PFSK-1 (cell line): ENCODE data around the gene KDM5C.

Source experiments
- FOXP2 ChIP-seq: optimal IDR thresholded peaks from 2 replicates; pipeline ENCODE3; 2011; ENCODE audit warnings: borderline replicate concordance, control low read depth, inconsistent platforms; ENCODE audit not compliant: insufficient read depth; ENCODE audit errors: extremely low read length, extremely low read depth
- POLR2AphosphoS5 ChIP-seq: IDR thresholded peaks from 2 replicates; pipeline ENCODE4 v1.6.1; 2012; ENCODE audit warnings: low read depth, mild to moderate bottlenecking, control low read depth, low read length, moderate library complexity
- REST ChIP-seq, 2 experiments: IDR thresholded peaks; 2 replicates each; pipeline versions ENCODE4 v1.6.1 to v1.8.0; 2011 to 2012; ENCODE audit warnings: low read depth in 2 of 2, low read length in 2 of 2, control low read depth in 1 of 2, inconsistent platforms in 1 of 2, mild to moderate bottlenecking in 1 of 2, moderate library complexity in 1 of 2; ENCODE audit not compliant: insufficient read depth in 1 of 2
- SIN3A ChIP-seq: IDR thresholded peaks from 2 replicates; pipeline ENCODE4 v1.6.1; 2012; ENCODE audit warnings: mild to moderate bottlenecking, low read length, moderate library complexity, borderline replicate concordance; ENCODE audit not compliant: insufficient read depth
- TAF1 ChIP-seq: IDR thresholded peaks from 2 replicates; pipeline ENCODE4 v1.6.1; 2012; ENCODE audit warnings: low read length, control low read depth, borderline replicate concordance; ENCODE audit not compliant: insufficient read depth

Gene KDM5C

DNA sequence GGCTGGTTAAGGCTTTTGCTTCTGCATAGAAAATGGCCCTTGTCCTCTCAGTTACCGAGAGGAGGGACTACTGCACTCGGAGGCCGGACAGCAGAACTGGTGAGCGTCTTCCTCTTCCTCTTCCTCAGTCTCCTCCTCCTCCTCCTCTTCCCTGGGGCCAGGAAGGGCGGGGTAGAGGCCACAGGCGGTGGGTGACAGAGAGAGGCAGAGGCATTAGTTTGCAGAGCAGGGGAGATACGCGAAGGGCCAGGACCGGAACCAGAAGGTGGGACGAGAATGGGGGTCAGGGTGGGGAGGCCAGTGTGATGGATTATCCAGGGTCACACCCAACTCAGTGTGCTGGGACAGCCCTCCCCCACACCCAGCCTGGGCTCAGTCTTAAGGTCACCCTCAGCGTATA, 41.9 kb upstream of the KDM5C start:
- TF ChIP-seq TAF1 (no peak), REST (IDR thresholded peaks at IDR 0.05; ENCODE audit: insufficient read depth in 1 of 2, low read depth in 2 of 2, low read length in 2 of 2) (no peak), POLR2AphosphoS5 (no peak), FOXP2 (no peak), SIN3A (no peak)

- TF ChIP-seq SIN3A: no peak
- TF ChIP-seq TAF1: no peak
- no peak for TF ChIP-seq POLR2AphosphoS5
- TF ChIP-seq FOXP2: no peak
- no peak for TF ChIP-seq REST (IDR thresholded peaks at IDR 0.05; ENCODE audit: insufficient read depth in 1 of 2, low read depth in 2 of 2, low read length in 2 of 2)
These were observed 41.0 kb upstream of the KDM5C start for GRCh38 chrX:53265771-53266574.

DNA sequence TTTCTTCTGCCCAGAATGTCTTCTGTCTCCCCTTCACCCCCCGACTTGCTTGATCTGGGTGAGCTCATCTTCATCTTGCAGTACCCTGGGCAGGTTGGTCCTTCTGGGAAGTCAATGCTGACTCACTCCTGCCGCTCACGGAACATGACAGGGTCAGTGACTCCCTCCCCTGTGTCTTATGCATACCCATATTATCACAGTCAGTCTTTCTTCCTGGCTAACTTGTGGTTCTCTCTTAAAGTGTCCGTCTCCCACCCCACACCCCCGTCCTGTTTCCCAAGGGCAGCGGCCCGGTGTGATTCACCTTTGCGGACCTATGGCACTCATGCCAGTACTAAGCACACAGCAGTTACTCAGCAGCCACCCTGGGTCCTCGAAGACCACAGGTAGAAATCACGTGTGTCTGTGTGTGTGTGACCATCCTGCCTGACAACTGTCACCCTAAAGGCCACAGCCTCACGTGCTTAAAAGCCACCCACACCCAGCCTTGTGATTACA, 38.6 kb upstream of the KDM5C start:
- TF ChIP-seq REST (IDR thresholded peaks at IDR 0.05; ENCODE audit: insufficient read depth in 1 of 2, low read depth in 2 of 2, low read length in 2 of 2) (no peak), TAF1 (no peak), POLR2AphosphoS5 (no peak)

DNA sequence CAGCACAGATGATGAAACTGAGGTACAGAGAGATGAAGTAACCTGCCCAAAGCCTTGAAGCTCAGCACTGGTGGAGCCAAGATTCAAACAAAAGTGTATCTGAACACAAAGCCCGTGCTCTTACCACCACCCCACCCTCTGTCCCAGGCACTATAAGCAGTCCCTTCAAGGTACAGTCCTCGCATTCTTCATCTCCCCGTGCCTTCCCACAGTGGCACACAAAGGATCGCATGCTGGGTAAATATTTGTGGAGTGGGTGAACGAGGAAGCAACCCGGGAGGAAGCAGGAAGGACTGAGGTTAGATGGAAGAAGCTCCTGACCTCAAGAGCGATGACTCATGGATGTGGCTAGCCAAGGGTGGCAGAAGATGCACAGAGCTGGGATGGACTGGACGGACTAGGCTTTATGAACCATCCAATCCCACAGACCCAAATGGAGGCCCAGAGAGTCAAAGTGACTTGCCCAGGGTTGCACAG, 37.9 kb upstream of the KDM5C start:
- no peak for TF ChIP-seq SIN3A
- no peak for TF ChIP-seq TAF1
- no peak for TF ChIP-seq FOXP2
- no peak for TF ChIP-seq REST (IDR thresholded peaks at IDR 0.05; ENCODE audit: insufficient read depth in 1 of 2, low read depth in 2 of 2, low read length in 2 of 2)
- no peak for TF ChIP-seq POLR2AphosphoS5
